Embryonic facial prominence (tissue), 1 donor: ENCODE results near the gene TMEM129.

Source experiments
- DNase-seq: peaks from one replicate; pipeline ENCODE4 v3.0.0-alpha.2; 2016; ENCODE audit errors: extremely low spot score

Gene TMEM129, protein sequence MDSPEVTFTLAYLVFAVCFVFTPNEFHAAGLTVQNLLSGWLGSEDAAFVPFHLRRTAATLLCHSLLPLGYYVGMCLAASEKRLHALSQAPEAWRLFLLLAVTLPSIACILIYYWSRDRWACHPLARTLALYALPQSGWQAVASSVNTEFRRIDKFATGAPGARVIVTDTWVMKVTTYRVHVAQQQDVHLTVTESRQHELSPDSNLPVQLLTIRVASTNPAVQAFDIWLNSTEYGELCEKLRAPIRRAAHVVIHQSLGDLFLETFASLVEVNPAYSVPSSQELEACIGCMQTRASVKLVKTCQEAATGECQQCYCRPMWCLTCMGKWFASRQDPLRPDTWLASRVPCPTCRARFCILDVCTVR

DNA sequence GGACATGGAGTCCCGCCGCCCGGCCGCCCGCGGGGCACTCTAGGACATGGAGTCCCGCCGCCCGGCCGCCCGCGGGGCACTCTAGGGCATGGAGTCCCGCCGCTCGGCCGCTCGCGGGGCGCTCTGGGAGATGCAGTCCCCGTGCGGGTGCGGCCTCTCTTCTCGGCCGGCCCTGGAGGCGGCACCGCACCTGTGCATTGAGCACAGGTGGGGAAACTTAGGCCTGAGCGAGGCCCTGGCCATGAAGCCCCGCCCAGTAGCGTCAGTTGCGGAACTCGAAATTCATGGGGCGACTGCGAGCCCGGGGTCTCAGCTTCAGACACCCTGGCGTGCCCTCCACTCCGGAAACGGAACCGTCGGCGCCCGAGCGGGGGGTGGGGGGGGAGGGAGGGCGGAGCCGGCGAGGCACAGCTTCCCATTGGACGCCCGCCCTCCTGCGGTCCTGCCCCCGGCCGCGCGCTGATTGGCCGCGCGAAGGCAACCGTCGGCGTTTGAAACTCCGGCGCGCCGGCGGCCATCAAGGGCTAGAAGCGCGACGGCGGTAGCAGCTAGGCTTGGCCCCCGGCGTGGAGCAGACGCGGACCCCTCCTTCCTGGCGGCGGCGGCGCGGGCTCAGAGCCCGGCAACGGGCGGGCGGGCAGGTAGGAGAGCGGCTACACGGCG lies at the start of gene TMEM129, which contains the start of gene TACC3:
TSS of gene TMEM129 (minus strand) at position 321 of the 663 bp plus-strand sequence. CDS start 486 bp downstream, outside the sequence.
TSS of gene TACC3 (plus strand) at position 519 of the 663 bp plus-strand sequence. CDS start 1,901 bp downstream, outside the sequence.
- DNase-seq = peak; percentile 89

DNA sequence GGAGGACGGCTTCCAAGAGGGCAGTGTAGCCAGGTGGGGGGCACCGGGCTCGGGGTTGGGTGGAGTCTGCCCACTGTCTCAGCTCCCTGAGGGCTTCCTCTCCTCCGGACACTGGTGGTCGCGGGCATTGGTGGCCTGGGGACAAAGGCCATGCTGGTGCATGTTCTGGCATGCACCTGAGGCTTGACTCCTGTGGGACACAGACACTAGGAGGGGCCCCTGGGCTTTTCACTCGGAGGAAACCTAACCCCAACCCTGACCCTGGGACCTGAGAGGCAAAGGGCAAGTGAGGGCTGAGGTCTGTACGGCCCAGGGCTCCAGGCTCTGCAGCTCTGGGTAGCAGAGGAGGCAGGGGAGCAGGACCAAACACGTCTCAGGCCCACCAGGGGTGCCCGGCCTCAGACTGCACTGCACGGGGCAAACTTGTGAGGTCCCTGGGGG lies 49.7 kb upstream of the TMEM129 start:
- DNase-seq = no peak

DNA sequence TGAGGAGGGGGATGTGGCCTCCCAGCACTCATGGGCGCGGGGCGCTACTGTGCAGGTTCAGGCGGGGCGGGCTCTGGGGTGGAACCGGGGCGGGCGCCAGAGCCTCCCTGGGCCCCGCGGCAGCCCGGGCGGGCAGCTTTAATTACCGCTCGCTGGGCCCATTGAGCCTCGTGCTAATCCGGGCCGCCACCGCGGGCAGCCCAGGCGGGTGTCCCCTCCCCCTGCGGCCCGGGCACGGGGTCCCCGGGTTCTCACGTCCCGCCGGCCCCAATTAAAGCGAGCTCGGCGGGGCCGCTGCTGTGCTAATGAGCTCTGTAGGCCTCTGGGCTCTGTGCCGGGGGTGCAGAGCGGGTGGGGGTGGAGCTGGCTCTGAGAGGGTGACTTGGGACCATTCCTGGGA lies 49.1 kb upstream of the TMEM129 start:
- no peak for DNase-seq

DNA sequence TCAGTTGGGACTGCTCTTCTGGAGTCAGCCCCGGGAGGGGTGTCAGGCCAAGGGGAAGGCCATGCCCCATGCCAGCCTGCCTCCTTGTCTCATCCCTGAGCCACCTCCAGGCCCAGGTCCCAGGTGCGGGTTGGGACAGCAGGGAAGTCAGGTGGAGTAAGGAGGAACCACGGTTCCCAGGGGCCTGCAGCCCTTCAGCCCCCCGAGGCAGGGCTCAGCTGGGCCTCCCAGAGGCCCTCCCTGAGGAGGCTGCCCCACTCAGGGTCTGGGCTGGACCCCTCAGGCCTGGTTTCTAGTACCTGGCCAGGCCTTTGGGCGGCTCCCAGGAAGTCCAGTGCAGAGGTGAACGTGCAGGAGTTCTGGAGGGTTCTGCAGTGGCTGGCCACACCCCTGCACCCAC lies 48.6 kb upstream of the TMEM129 start:
- no peak for DNase-seq

DNA sequence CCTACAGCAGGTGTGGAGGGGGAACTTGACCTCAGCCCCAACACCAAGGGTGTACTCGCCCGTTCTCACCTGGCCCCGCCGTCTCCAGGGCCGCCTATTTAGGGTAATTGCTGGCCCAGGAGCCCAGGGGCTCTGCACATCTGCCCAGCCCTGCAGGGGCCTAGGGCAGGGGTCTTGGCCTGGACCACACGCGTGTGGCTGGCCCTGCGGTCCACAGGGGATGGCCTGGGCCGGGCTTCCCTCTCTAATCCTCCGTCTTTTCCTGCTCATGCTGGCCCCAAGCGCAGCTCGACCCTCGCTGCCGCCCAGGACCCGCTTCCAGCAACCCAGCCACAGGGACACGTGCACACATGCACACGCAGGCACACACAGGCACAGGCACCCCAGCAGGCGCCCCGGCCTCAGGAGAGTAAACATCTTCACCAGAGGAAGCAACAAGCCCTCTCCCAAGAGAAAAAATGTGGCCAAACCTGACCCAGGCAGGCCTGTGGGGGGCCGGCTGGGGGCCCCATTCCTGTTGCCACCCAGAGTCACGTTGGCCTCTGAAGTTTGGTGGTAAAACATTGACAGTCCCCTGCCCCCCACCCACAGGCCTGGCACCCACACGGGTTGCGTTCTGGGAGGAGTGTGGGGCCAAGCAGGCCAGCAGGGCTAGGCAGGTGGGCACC lies 47.4 kb upstream of the TMEM129 start:
- DNase-seq = no peak

DNA sequence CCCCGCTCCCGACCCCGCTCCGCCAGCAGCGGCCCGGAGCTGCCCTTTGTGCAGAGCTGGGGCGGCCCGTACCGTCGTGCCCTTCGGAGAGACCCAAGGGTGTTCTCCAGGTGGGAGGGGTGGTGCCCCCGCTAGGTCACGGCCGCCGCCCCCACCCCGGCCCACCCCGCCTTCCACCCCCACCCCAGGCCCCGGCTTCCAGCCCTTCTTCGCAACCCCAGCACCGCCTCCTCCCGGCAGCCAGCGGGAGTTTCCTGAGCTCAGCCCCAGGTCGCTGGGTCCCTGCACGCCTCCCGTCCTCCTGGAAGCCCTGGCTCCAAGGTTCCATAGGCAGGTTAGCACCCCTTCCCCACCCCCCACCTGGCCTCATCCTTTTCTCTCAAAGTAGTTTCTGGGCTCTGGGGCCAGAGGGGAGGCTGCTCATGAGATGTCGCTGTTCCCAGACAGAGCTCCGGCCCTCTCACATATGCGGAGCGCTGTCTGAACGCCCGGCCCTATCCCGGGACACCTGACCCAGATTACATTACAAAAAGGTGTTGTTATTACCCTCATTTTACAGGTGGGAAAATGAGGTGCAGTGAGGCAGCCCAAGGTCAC lies 46.7 kb upstream of the TMEM129 start:
- DNase-seq = no peak

DNA sequence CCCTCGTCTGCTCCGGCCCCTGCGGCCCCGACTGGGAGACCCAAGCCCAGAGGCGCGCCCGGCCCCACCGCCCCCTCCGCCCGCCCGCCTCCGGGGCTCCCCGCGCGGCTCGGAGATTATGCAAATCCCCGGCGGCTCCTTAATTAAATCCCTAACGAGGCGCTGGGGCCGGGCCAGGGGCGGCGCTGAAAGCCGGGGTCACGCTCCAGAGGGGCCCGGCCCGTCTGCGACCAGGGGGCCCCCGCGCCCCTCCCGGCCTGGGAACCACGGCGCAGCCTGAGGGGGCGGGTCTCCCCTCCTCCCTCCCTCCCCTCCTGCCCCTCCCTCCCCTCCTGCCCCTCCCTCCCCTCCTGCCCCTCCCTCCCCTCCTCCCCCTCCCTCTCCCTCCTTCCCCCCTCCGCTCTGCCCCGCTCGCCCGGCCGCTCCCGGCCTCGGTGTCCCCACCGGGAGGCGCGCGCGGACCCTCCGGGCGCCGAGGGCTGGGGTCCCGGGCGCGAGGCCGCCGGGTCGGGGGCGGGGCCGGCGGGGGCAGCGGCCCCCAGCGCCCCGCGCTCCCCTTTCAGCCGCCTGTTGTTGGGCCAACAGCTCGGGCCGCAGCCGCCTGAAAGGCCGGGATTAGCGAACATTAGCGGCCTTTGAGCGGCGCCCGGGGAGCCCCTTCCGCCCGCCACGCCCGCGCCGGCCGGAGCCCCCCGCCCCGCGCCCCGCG lies 46.1 kb upstream of the TMEM129 start:
- DNase-seq = no peak

GRCh38 chr4:1766106-1767060 lies 45.3 kb upstream of the TMEM129 start:
- DNase-seq = no peak

DNA sequence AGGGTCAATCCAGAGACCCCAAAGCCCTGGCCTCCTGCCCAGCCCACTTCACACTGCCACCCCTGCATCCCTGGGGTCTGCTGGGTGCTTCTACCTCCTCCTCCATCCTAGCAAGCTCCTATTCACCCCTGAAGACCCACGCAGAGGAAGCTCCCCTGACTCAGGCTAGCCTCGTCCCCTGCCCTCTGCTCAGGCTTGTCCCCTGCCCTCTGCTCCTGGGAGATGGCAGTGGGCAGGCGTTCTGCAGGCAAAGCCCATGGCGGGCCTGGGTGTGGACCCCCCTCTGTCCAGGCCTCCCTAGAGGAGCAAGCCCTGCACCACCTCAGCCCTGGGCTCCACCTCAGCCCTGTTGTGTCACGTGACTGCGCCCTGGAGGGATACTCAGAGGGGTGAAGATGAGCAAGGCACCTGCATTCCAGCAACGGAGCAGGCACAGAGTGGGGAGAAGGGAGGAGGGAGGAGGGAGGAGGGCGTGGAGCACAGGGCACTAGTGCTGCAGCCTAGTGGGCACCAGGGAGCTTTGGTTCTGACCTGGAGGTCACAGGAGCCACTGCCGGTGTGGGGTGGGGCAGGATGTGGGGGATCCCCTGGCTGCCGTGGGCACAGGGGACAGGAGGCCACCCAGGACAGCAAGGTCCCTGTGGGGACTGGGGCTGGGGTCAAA lies 44.4 kb upstream of the TMEM129 start:
- no peak for DNase-seq

DNA sequence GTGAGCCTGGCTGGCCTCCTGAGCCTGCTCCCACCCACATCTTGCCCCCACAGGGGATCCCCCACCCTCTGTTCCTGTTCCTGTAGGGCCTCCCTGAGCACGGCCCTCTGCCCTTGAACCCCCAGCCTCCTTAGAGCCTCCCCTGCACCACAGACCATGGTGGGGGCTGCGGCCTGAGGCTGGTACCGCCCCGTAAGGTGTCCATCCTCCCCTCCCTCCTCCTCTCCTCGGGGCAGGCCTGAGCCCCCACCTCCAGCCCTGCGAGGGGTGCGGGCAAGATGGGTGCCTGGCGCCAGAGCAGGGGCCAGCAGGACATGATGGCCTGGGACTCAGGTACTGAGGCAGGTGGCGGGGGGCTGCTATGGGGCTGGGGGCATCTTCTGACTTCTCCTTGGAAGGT lies 43.5 kb upstream of the TMEM129 start:
- no peak for DNase-seq

DNA sequence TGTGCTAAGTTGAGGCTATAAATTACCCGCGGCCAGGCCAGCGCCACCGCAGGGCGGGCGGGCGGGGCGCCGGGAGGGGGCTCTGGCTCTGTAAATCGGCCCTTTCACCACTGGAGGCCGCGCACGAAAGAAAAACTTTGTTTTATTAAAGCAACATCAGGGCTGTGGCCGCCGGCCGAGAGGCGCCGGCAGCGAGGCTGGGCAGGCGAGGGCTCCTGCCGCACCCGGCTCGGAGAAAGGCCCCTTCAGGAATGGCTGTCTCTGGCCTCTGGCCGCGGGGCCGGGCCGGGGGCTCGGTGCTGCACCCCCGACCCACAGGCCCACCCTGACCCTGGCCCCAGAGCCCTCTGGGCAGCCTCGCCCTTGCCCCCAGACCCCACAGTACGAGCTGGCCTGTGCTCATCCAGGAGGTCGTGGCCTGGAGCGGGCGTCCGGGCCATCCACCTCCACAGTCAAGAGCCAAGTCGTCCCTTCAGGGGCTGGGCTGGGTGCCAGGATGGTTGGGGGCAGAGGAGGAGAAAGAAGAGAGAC lies 42.5 kb upstream of the TMEM129 start:
- DNase-seq = no peak

GRCh38 chr4:1763070-1763549 lies 42.0 kb upstream of the TMEM129 start:
- no peak for DNase-seq

GRCh38 chr4:1762264-1763010 lies 41.3 kb upstream of the TMEM129 start:
- no peak for DNase-seq

DNA sequence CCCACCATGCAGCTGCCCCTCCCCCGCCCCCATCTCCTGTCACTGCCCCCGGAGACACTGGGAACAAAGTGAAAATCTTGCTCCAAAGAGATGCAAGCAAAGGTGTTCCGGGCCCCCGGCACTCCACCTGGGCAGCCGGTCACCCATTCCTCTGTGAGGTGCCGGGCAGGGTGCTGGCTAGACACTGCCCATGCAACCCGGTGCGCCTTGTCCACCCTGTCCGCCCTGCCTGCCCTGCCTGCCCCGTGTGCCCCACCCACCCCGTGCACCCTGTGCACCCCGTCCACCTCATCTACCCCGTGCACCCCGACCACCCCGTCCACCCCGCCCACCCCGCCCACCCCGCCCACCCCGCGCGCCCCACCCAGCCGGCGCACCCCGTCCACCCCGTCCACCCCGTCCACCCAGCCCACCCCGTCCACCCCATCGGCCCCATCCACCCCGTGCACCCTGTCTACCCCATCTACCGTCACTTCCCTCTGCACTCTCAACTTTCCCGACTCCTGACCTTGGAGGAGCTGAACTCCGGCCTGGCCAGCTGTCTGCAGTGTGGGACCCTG lies 40.1 kb upstream of the TMEM129 start:
- DNase-seq = no peak

DNA sequence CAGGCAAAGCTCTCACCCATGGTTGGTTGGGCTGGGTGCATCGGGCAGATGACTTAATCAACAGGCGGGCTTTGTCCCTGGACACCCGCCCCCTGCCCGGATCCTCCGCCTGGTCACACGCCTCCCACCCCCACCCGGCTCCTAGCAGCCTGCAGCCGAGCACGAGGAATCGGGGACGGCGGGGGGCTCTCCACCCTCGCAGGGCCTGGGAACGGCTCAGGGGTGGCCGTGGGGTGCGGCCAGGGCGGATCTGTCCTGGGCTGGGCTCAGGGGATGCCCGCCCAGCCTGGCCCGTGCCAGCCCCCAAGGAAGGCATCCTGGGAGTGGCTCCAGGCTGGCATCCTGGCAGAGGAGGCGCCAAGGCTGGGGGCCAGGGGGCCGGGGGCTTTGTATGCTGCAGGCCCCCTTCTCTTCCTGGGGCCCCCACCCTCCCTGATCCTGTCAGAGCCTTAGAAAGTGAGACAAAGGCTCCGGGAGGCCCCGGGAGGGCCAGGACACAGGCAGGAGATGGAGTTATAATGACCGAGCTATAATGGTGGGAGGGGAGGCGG lies 39.5 kb upstream of the TMEM129 start:
- no peak for DNase-seq

- no peak for DNase-seq
Observed at GRCh38 chr4:1759818-1760223, 38.7 kb upstream of the TMEM129 start.

DNA sequence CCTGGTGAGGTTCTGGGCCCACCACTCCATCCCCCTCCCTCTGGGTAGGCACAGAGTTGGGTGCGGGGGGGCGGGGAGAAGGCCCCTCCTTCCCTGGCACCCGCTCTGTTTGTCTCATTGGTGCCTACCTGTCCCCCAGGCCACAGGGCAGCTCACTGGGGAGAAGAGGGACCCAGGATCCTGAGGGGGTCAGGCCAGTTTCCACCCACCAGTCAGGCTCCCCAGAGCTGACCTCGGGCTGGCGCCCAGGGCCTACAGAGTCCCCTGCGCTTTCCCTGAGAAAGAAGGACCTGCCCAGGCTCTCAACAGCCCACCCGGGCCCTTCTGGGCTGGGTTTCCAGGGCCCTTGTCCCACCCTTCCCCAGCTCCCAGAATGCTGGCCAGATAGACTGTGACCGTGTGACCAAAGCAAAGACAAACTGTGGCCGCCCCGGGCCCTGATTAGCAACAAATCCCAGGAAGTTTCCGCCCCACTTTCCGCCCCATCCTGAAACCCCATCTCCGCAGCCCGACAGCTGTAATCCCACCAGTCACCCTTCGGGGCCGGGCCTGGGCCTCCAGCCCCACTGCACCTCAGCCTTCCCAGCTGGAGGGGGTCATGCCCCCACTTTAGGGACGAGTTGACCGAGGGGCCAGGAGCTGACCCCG lies 38.2 kb upstream of the TMEM129 start:
- no peak for DNase-seq
